K562 (cell line): Measurements from ENCODE around the gene MPHOSPH6. TPM values are rescaled to one million over a fixed set of nuclear protein-coding genes. Genes with fewer than 3 reads are reported as not detected.

Experiments
- ATAC-seq: fragments of 200-7000 bp; cut with Tn5 transposase; 3 replicates; pipeline ENCODE4 v1.9.1; 2020; ENCODE audit warnings: moderate library complexity
- BruUV-seq: library from RNA; stranded (reverse); fragments of 400-500 nt; replicated peaks from 2 replicates; lab custom pipeline; 2021; lab: Mats Ljungman, UMichigan
- CTCF ChIA-PET: fragments of 300-600 bp; formaldehyde crosslinking; extraction: SDS; loops from one replicate; lab custom pipeline; 2021; ENCODE audit warnings: low intra/inter-chr PET ratio; lab: Yijun Ruan, JAX
- POLR2A ChIA-PET: fragments of 300-600, 350-650 bp; sonication (Branson Sonifier 250); formaldehyde crosslinking; extraction: SDS; loops from one replicate; lab custom pipeline; 2021; ENCODE audit warnings: antibody characterized with exemption, inconsistent platforms; lab: Yijun Ruan, JAX
- DNase-seq, 4 experiments: peaks; one replicate each; pipeline versions ENCODE4 v3.0.0 to v3.0.0-alpha.2; 2011 to 2018; ENCODE audit warnings: low spot score in 3 of 4, mixed read lengths in 3 of 4; ENCODE audit errors: extremely low read depth in 1 of 4
- FAIRE-seq: peaks from 2 replicates; lab custom pipeline; 2011; peaks lifted over from hg19 to GRCh38; lab: Jason Lieb, UNC
- H2AFZ ChIP-seq: 2 replicates; pipeline ENCODE4 v1.6.0; 2011; ENCODE audit warnings: low read depth, low read length, control low read depth, inconsistent platforms
- H3K27ac ChIP-seq: fragments of 200-600 bp; 3 replicates; pipeline ENCODE4 v1.8.0; 2011; ENCODE audit warnings: low read depth, mild to moderate bottlenecking, control low read depth, inconsistent platforms, low read length, moderate library complexity, mixed read lengths; ENCODE audit errors: extremely low read depth
- H3K27me3 ChIP-seq, 2 experiments: fragments of 300-600 bp in 1 of 2; 2 replicates in 1 of 2; 3 replicates in 1 of 2; pipeline versions ENCODE4 v1.6.0 to v1.8.0; 2011; ENCODE audit warnings: inconsistent platforms in 2 of 2, low read length in 2 of 2, mild to moderate bottlenecking in 1 of 2, mixed read lengths in 1 of 2, moderate library complexity in 1 of 2; ENCODE audit not compliant: control insufficient read depth in 2 of 2, insufficient read depth in 2 of 2
- H3K36me3 ChIP-seq: fragments of 300-600 bp; 3 replicates; pipeline ENCODE4 v1.8.0; 2011; ENCODE audit warnings: mild to moderate bottlenecking, low read length, inconsistent platforms; ENCODE audit not compliant: control insufficient read depth, insufficient read depth
- H3K4me1 ChIP-seq, 2 experiments: fragments of 200-600 bp in 1 of 2; replicated peaks in 1 of 2; 2 replicates in 1 of 2; 3 replicates in 1 of 2; pipeline versions ENCODE4 v1.5.1 to v1.8.0; 2011; ENCODE audit warnings: inconsistent platforms in 2 of 2, low read length in 2 of 2, mild to moderate bottlenecking in 1 of 2, mixed read lengths in 1 of 2, moderate library complexity in 1 of 2; ENCODE audit not compliant: control insufficient read depth in 2 of 2, insufficient read depth in 2 of 2
- H3K4me2 ChIP-seq: 2 replicates; pipeline ENCODE4 v1.6.1; 2011; ENCODE audit warnings: low read length, control low read depth, inconsistent platforms, mixed read lengths; ENCODE audit not compliant: insufficient read depth
- H3K4me3 ChIP-seq: fragments of 200-600 bp; sonication (generic), shearing (Covaris generic); 2 replicates; pipeline ENCODE4 v1.5.1; 2016; ENCODE audit warnings: control low read depth, inconsistent platforms
- H3K79me2 ChIP-seq: fragments of 200-600 bp; 3 replicates; pipeline ENCODE4 v1.8.0; 2011; ENCODE audit warnings: low read length, inconsistent platforms; ENCODE audit not compliant: control insufficient read depth, insufficient read depth
- H3K9ac ChIP-seq, 2 experiments: 2 replicates each; pipeline versions ENCODE4 v1.6.0 to v1.6.1; 2011; ENCODE audit warnings: low read depth in 2 of 2, low read length in 2 of 2, control low read depth in 1 of 2, inconsistent platforms in 1 of 2, mild to moderate bottlenecking in 1 of 2, mixed read lengths in 1 of 2; ENCODE audit not compliant: insufficient read depth in 1 of 2
- H3K9me1 ChIP-seq: one replicate; pipeline ENCODE4 v1.6.0; 2011; ENCODE audit warnings: inconsistent platforms, mild to moderate bottlenecking, low read length, moderate library complexity; ENCODE audit not compliant: control insufficient read depth, insufficient read depth
- H3K9me3 ChIP-seq: replicated peaks from 2 replicates; pipeline ENCODE4 v1.5.1; 2011; ENCODE audit warnings: low read depth, low read length, inconsistent platforms; ENCODE audit not compliant: control insufficient read depth, insufficient read depth
- H4K20me1 ChIP-seq: replicated peaks from 2 replicates; pipeline ENCODE4 v1.6.1; 2011; ENCODE audit warnings: low read length, inconsistent platforms, mixed read lengths; ENCODE audit not compliant: control insufficient read depth, insufficient read depth
- KLF6 ChIP-seq: fragments of 250-450 bp; sonication (Bioruptor Pico); IDR thresholded peaks from 2 replicates; pipeline ENCODE4 v1.4.0; 2020; ENCODE audit warnings: mild to moderate bottlenecking, moderate library complexity, borderline replicate concordance
- WGBS: fragments of 100-300 bp; shearing (Covaris generic); methylation state at CpG from one replicate; pipeline ENCODE4 v1.1.6; 2016; ENCODE audit warnings: low coverage, mixed read lengths; ENCODE audit not compliant: insufficient coverage; ENCODE audit errors: missing lambda C conversion rate; 5-methylcytosine and 5-hydroxymethylcytosine counted together
- in situ Hi-C: fragments of 300-500 bp; cut with MboI; formaldehyde crosslinking; loops from 4 replicates; pipeline ENCODE4 v1.15.0; 2018; ENCODE audit warnings: inconsistent platforms, mixed read lengths
- intact Hi-C: fragments of 100-400 bp; cut with micrococcal nuclease; formaldehyde crosslinking; loops from 2 replicates; pipeline ENCODE4 v1.14.2; 2022
- polyA plus RNA-seq, 8 experiments: library from polyadenylated mRNA; depleted of rRNA in 4 of 8; stranded (reverse) in 5 of 8; unstranded in 3 of 8; fragments of >200 nt; fragmentation: Nextera tagmentation in 2 of 8; fragmentation: Illumina TruSeq in 1 of 8; extraction: Ambion mirVana in 2 of 8; extraction: Trizol in 1 of 8; gene quantifications; 2 replicates each; pipeline versions ENCODE4 v1.2.1 to v1.2.3, GENCODE V29; 2011 to 2014; ENCODE audit warnings: inconsistent platforms in 1 of 8, missing spikeins in 1 of 8
- total RNA-seq, 7 experiments: library from RNA; depleted of rRNA in 6 of 7; stranded (reverse); fragments of >200 nt in 6 of 7; fragmentation: Illumina TruSeq in 2 of 7; extraction: Trizol in 2 of 7; gene quantifications; 2 replicates each; pipeline versions ENCODE4 v1.2.1 to v1.2.3, GENCODE V29; 2011 to 2021; ENCODE audit warnings: low replicate concordance in 1 of 7
- TF ChIP-seq, protein P1 (sequence below), 2 experiments: fragments of 450-650 bp in 1 of 2; sonication (generic) in 1 of 2; formaldehyde crosslinking in 1 of 2; IDR thresholded peaks; 2 replicates each; pipeline versions ENCODE4 v1.7.1 to v1.9.0; 2016 to 2022; ENCODE audit warnings: inconsistent platforms in 1 of 2, mild to moderate bottlenecking in 1 of 2, missing genetic modification reagents in 1 of 2

MPHOSPH6 gene
- total and polyA plus RNA-seq, 9 of the 15 experiments (the other 6 are each of a cell fraction or from before 2014, with no cell fraction given), result 37.0 to 153 (median 76.7) TPM

DNA sequence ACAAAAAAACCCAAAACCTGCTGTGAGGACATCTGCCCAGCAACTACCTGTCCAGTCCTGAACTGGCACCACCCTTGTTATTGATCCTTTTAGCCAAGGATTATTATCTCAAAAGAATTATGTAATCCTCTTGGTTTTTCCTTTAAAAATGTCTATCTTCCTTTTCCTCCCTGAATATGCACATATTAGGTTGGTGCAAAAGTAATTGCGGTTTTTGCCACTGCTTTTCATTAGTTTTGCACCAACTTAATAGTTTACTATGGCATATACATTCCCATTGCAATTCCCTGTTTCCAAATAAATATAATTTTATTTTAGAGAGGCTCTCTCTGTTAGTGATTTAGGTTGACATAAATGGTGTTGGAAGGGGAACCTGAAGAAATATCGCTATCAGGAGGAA lies 51.3 kb downstream of the MPHOSPH6 start:
- H3K27ac ChIP-seq, result no peak overlapping the region
- ChIA-PET POLR2A (no interaction called here), CTCF (no interaction called here)
- no peak overlapping the region for H3K9ac ChIP-seq
- no peaks in the 10 kb centered on the region for H3K4me1 ChIP-seq
- H3K9me1 ChIP-seq, result no peaks in the 10 kb centered on the region
- 0% methylated on average over 2 of the region's 2 CpGs for WGBS
- no peaks in the 10 kb centered on the region for H3K79me2 ChIP-seq
- in situ Hi-C loops (no loop called here), intact Hi-C loops (no loop called here)
- peaks cover 5 to 17% of the 10 kb centered on the region in 2 experiments; a peak in 4 of 5 replicates for H3K27me3 ChIP-seq
- H3K9me3 ChIP-seq, result no peaks in the 10 kb centered on the region
- DNase-seq (no peak), ATAC-seq (no peak), FAIRE-seq (no peak)
- no peak overlapping the region for H3K4me3 ChIP-seq
- H2AFZ ChIP-seq, result no peak overlapping the region
- H3K4me2 ChIP-seq, result no peak overlapping the region
- no peaks in the 10 kb centered on the region for H4K20me1 ChIP-seq
- BruUV-seq, result no TSS peak
- TF ChIP-seq, protein P1, sequence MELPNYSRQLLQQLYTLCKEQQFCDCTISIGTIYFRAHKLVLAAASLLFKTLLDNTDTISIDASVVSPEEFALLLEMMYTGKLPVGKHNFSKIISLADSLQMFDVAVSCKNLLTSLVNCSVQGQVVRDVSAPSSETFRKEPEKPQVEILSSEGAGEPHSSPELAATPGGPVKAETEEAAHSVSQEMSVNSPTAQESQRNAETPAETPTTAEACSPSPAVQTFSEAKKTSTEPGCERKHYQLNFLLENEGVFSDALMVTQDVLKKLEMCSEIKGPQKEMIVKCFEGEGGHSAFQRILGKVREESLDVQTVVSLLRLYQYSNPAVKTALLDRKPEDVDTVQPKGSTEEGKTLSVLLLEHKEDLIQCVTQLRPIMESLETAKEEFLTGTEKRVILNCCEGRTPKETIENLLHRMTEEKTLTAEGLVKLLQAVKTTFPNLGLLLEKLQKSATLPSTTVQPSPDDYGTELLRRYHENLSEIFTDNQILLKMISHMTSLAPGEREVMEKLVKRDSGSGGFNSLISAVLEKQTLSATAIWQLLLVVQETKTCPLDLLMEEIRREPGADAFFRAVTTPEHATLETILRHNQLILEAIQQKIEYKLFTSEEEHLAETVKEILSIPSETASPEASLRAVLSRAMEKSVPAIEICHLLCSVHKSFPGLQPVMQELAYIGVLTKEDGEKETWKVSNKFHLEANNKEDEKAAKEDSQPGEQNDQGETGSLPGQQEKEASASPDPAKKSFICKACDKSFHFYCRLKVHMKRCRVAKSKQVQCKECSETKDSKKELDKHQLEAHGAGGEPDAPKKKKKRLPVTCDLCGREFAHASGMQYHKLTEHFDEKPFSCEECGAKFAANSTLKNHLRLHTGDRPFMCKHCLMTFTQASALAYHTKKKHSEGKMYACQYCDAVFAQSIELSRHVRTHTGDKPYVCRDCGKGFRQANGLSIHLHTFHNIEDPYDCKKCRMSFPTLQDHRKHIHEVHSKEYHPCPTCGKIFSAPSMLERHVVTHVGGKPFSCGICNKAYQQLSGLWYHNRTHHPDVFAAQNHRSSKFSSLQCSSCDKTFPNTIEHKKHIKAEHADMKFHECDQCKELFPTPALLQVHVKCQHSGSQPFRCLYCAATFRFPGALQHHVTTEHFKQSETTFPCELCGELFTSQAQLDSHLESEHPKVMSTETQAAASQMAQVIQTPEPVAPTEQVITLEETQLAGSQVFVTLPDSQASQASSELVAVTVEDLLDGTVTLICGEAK (IDR thresholded peaks at IDR 0.05), result peak; percentile 60; the same call in 1 of the 2 replicates
- TF ChIP-seq, protein P1 (CRISPR knock-in tag; IDR thresholded peaks at IDR 0.05), result no peak
- no peak for TF ChIP-seq KLF6 (CRISPR knock-in tag)
- H3K36me3 ChIP-seq, result no peaks in the 10 kb centered on the region
